GM23338 (cell line): Measurements from ENCODE around the gene FAM168A. TPM values are rescaled to one million over a fixed set of nuclear protein-coding genes. Genes with fewer than 3 reads are reported as not detected.

ENCODE experiments used
- ATAC-seq: fragments of 200-7000 bp; cut with Tn5 transposase; 3 replicates; pipeline ENCODE4 v1.9.1; 2020
- DNase-seq: peaks from one replicate; pipeline ENCODE4 v3.0.0-alpha.2; 2015; ENCODE audit warnings: low spot score
- H2AFZ ChIP-seq: fragments of 200-600 bp; sonication (generic); 2 replicates; pipeline ENCODE4 v1.8.0; 2016; ENCODE audit warnings: antibody characterized with exemption, mild to moderate bottlenecking, moderate library complexity
- H3F3A ChIP-seq: fragments of 200-600 bp; sonication (generic); replicated peaks from 2 replicates; pipeline ENCODE4 v1.8.0; 2017; ENCODE audit warnings: antibody characterized with exemption, mixed run types, low read depth
- H3K27ac ChIP-seq: fragments of 200-600 bp; sonication (generic); 2 replicates; pipeline ENCODE4 v1.6.1; 2016; ENCODE audit warnings: low read depth
- H3K27me3 ChIP-seq: fragments of 200-600 bp; sonication (generic); 2 replicates; pipeline ENCODE4 v1.8.0; 2016; ENCODE audit warnings: mild to moderate bottlenecking, mixed run types, moderate library complexity; ENCODE audit not compliant: insufficient read depth
- H3K36me3 ChIP-seq: fragments of 200-600 bp; sonication (generic); 2 replicates; pipeline ENCODE4 v1.8.0; 2016; ENCODE audit warnings: mild to moderate bottlenecking; ENCODE audit not compliant: insufficient read depth
- H3K4me1 ChIP-seq: fragments of 200-600 bp; sonication (generic); 2 replicates; pipeline ENCODE4 v1.8.0; 2016; ENCODE audit warnings: mild to moderate bottlenecking, moderate library complexity; ENCODE audit not compliant: insufficient read depth
- H3K4me2 ChIP-seq: fragments of 200-600 bp; sonication (generic); 2 replicates; pipeline ENCODE4 v1.7.1; 2017; ENCODE audit warnings: mixed run types
- H3K4me3 ChIP-seq: fragments of 200-600 bp; sonication (generic); 2 replicates; pipeline ENCODE4 v1.6.1; 2016; ENCODE audit warnings: mixed run types
- H3K79me2 ChIP-seq: fragments of 200-600 bp; sonication (generic); replicated peaks from 2 replicates; pipeline ENCODE4 v1.8.0; 2017; ENCODE audit warnings: mild to moderate bottlenecking; ENCODE audit not compliant: insufficient read depth
- H3K9me2 ChIP-seq: fragments of 200-600 bp; sonication (generic); 2 replicates; pipeline ENCODE4 v1.8.0; 2017; ENCODE audit not compliant: insufficient read depth
- H4K20me1 ChIP-seq: fragments of 200-600 bp; sonication (generic); replicated peaks from 2 replicates; pipeline ENCODE4 v1.8.0; 2017; ENCODE audit warnings: mild to moderate bottlenecking; ENCODE audit not compliant: insufficient read depth
- H3K27ac Mint-ChIP-seq: 2 replicates; pipeline ENCODE4 v1.8.0; 2020; ENCODE audit warnings: inconsistent platforms, mild to moderate bottlenecking, moderate library complexity, mixed read lengths
- H3K27me3 Mint-ChIP-seq: 3 replicates; pipeline ENCODE4 v1.8.0; 2022; ENCODE audit warnings: low read depth, mild to moderate bottlenecking, moderate library complexity, mixed read lengths, inconsistent platforms; ENCODE audit not compliant: insufficient read depth, poor library complexity
- H3K36me3 Mint-ChIP-seq: 3 replicates; pipeline ENCODE4 v1.8.0; 2021; ENCODE audit warnings: low read depth, mild to moderate bottlenecking, inconsistent platforms, moderate library complexity, mixed read lengths
- H3K4me1 Mint-ChIP-seq: 3 replicates; pipeline ENCODE4 v1.8.0; 2020; ENCODE audit warnings: mild to moderate bottlenecking, inconsistent platforms, mixed read lengths
- H3K4me3 Mint-ChIP-seq: 3 replicates; pipeline ENCODE4 v1.8.0; 2021; ENCODE audit warnings: moderate library complexity, mild to moderate bottlenecking, inconsistent platforms, mixed read lengths
- H3K9me3 Mint-ChIP-seq: 3 replicates; pipeline ENCODE4 v1.8.0; 2020; ENCODE audit warnings: moderate library complexity, mild to moderate bottlenecking, inconsistent platforms, mixed read lengths
- CREB1 ChIP-seq: fragments of 250-450 bp; sonication (Bioruptor Pico); IDR thresholded peaks from 2 replicates; pipeline ENCODE4 v1.5.0; 2020; ENCODE audit warnings: low read depth, mild to moderate bottlenecking, moderate library complexity
- CTCF ChIP-seq, 2 experiments: fragments of 200-600 bp in 1 of 2; sonication (generic) in 1 of 2; conservative IDR thresholded peaks; 2 replicates each; pipeline versions ENCODE4 v1.5.1 to v1.6.1; 2016 to 2017; ENCODE audit warnings: antibody characterized with exemption in 2 of 2, low read depth in 2 of 2, mild to moderate bottlenecking in 2 of 2, moderate library complexity in 1 of 2
- ETS1 ChIP-seq: IDR thresholded peaks from 2 replicates; pipeline ENCODE4 v1.6.1; 2016; ENCODE audit warnings: antibody characterized with exemption
- EZH2 ChIP-seq: fragments of 200-600 bp; sonication (generic); IDR thresholded peaks from one replicate; pipeline ENCODE4 v1.8.0; 2017; ENCODE audit warnings: antibody characterized with exemption, mild to moderate bottlenecking, low read depth; ENCODE audit not compliant: unreplicated experiment
- EZH2phosphoT487 ChIP-seq: fragments of 200-600 bp; sonication (generic); IDR thresholded peaks from one replicate; pipeline ENCODE4 v1.8.1; 2018; ENCODE audit warnings: antibody characterized with exemption; ENCODE audit not compliant: unreplicated experiment
- JUNB ChIP-seq: IDR thresholded peaks from one replicate; pipeline ENCODE4 v1.6.1; 2016; ENCODE audit warnings: antibody characterized with exemption; ENCODE audit not compliant: unreplicated experiment
- NANOG ChIP-seq: IDR thresholded peaks from 2 replicates; pipeline ENCODE4 v1.6.1; 2016; ENCODE audit warnings: antibody characterized with exemption, borderline replicate concordance
- POLR2AphosphoS5 ChIP-seq: IDR thresholded peaks from 2 replicates; pipeline ENCODE4 v1.6.1; 2016; ENCODE audit warnings: antibody characterized with exemption, low read depth
- REST ChIP-seq: IDR thresholded peaks from one replicate; pipeline ENCODE4 v1.6.1; 2018; ENCODE audit warnings: antibody characterized with exemption; ENCODE audit not compliant: unreplicated experiment
- STAT1 ChIP-seq: IDR thresholded peaks from one replicate; pipeline ENCODE4 v1.6.1; 2016; ENCODE audit warnings: antibody characterized with exemption; ENCODE audit not compliant: unreplicated experiment
- ZNF114 ChIP-seq: fragments of 250-450 bp; sonication (Bioruptor Pico); IDR thresholded peaks from 2 replicates; pipeline ENCODE4 v1.5.0; 2020; ENCODE audit warnings: mild to moderate bottlenecking, moderate library complexity
- ZNF331 ChIP-seq: fragments of 250-450 bp; sonication (Bioruptor Pico); IDR thresholded peaks from 2 replicates; pipeline ENCODE4 v1.5.0; 2020; ENCODE audit warnings: low read depth, mild to moderate bottlenecking, moderate library complexity
- ZNF462 ChIP-seq: fragments of 250-450 bp; sonication (Bioruptor Pico); IDR thresholded peaks from 2 replicates; pipeline ENCODE4 v1.5.0; 2020; ENCODE audit warnings: mild to moderate bottlenecking, moderate library complexity
- polyA plus RNA-seq: library from polyadenylated mRNA; unstranded; fragments of >200 nt; fragmentation: Nextera tagmentation; extraction: Ambion mirVana; gene quantifications from 2 replicates; pipeline ENCODE4 v1.2.1, GENCODE V29; 2016
- total RNA-seq: library from RNA; depleted of rRNA; stranded (reverse); fragments of >200 nt; shearing (Covaris generic); gene quantifications from 2 replicates; pipeline ENCODE4 v1.2.3, GENCODE V29; 2014

FAM168A gene
- total and polyA plus RNA-seq, 2 experiments from 2014 or later, result 8.0 to 20.3 TPM

- H3K4me1 Mint-ChIP-seq, result no peaks in the 10 kb centered on the region
- H3K4me2 ChIP-seq, result no peak overlapping the region
These were observed 187.3 kb downstream of the FAM168A start for GRCh38 chr11:73410627-73411026.

More at GRCh38 chr11:73410627-73411026, 187.3 kb downstream of the FAM168A start:
- Mint-ChIP-seq H3K27me3 (peaks cover 3% of the 10 kb centered on the region), H3K9me3 (no peaks in the 10 kb centered on the region), H3K4me3 (no peak overlapping the region), H3K27ac (no peak overlapping the region), H3K36me3 (peaks cover 11% of the 10 kb centered on the region)
- H2AFZ ChIP-seq, result no peak overlapping the region
- H3K36me3 ChIP-seq, result no peaks in the 10 kb centered on the region
- TF ChIP-seq ZNF331 (CRISPR knock-in tag) (no peak), CTCF (conservative IDR thresholded peaks at IDR 0.05; ENCODE audit: low read depth in 2 of 2) (no peak), STAT1 (no peak), JUNB (no peak), CREB1 (no peak), ETS1 (no peak), REST (no peak), ZNF462 (CRISPR knock-in tag) (no peak), POLR2AphosphoS5 (no peak), ZNF114 (CRISPR knock-in tag) (no peak), EZH2 (no peak), NANOG (no peak), EZH2phosphoT487 (no peak)
- no peaks in the 10 kb centered on the region for H3K27me3 ChIP-seq
- H3K79me2 ChIP-seq, result no peaks in the 10 kb centered on the region
- H3K27ac ChIP-seq, result no peak overlapping the region
- no peak overlapping the region for H3K4me3 ChIP-seq
- no peak for ATAC-seq
- H3F3A ChIP-seq, result no peaks in the 10 kb centered on the region
- no peaks in the 10 kb centered on the region for H3K9me2 ChIP-seq
- H3K4me1 ChIP-seq, result no peaks in the 10 kb centered on the region
- H4K20me1 ChIP-seq, result peaks cover 3% of the 10 kb centered on the region
- DNase-seq, result no peak
